GM12865 (cell line): Measurements from ENCODE around the gene SMAP2.

Experiments
- DNase-seq: peaks from one replicate; pipeline ENCODE4 v3.0.0; 2010; ENCODE audit warnings: low read depth
- H3K4me3 ChIP-seq: 2 replicates; pipeline ENCODE4 v1.5.1; 2011; ENCODE audit warnings: mild to moderate bottlenecking, low read depth, low read length, control low read depth
- TF ChIP-seq, protein P1 (sequence below): IDR thresholded peaks from 2 replicates; pipeline ENCODE4 v1.5.1; 2011; ENCODE audit warnings: low read length, control low read depth, low read depth, inconsistent platforms; ENCODE audit not compliant: insufficient read depth; ENCODE audit errors: missing control alignments

Gene SMAP2

DNA sequence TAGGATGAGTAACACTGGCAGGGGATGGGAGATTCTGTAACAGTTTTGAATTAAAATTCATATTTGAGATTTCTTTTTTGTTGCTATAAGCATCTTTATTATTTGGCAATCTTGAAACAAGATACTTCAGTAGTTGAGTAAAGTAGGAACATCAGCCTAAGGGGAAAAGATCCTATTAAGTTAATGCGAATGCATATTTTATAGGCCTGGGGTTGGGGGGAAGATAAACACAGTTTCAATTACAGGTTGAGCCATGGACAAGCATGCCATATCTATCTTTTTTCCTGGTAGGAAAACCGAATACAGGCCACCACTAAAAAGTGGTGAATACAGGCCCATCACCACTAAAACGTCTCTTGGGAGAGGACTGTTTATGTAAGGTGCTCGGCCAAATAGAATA, 32.3 kb downstream of the SMAP2 start:
- no peak overlapping the region for H3K4me3 ChIP-seq
- TF ChIP-seq, protein P1, sequence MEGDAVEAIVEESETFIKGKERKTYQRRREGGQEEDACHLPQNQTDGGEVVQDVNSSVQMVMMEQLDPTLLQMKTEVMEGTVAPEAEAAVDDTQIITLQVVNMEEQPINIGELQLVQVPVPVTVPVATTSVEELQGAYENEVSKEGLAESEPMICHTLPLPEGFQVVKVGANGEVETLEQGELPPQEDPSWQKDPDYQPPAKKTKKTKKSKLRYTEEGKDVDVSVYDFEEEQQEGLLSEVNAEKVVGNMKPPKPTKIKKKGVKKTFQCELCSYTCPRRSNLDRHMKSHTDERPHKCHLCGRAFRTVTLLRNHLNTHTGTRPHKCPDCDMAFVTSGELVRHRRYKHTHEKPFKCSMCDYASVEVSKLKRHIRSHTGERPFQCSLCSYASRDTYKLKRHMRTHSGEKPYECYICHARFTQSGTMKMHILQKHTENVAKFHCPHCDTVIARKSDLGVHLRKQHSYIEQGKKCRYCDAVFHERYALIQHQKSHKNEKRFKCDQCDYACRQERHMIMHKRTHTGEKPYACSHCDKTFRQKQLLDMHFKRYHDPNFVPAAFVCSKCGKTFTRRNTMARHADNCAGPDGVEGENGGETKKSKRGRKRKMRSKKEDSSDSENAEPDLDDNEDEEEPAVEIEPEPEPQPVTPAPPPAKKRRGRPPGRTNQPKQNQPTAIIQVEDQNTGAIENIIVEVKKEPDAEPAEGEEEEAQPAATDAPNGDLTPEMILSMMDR = no peak
- no peak for DNase-seq

DNA sequence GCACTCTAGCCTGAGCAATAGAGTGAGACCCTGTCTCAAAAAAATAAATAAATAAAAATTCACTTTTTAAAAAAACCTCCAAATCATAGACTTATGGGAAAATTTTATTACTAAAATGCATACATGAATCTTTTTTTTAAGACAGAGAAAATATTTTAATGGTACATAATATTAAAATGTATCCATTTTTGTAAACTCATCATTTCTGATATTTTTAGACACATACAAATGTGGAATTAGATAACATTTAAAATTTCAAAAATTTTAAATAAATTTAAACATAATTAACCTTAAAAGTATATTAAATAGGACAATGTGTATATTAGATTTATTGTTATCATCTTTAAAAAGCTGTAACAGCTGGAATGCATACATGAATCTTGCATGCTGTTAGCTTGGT, 33.9 kb downstream of the SMAP2 start:
- no peak for DNase-seq
- TF ChIP-seq, protein P1 = no peak
- H3K4me3 ChIP-seq = no peak overlapping the region

DNA sequence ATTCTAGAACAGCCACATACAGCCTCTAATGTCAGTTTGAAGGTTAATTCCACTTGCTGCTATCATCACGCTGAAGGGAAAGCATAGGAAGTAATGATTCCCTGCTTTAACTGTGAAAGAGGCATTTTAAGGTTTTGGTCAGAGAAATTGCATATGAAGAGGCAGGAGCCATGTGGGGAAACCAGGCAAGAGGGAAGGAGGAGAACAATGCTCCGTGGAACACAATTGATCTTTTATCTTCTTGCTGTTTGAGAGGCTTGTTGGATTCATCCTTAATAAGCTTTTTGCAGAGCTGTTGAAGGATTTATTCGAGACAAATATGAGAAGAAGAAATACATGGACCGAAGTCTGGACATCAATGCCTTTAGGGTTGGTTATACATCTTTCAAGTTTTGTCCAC, 35.9 kb downstream of the SMAP2 start:
- TF ChIP-seq, protein P1 = no peak
- no peak overlapping the region for H3K4me3 ChIP-seq
- DNase-seq = no peak

DNA sequence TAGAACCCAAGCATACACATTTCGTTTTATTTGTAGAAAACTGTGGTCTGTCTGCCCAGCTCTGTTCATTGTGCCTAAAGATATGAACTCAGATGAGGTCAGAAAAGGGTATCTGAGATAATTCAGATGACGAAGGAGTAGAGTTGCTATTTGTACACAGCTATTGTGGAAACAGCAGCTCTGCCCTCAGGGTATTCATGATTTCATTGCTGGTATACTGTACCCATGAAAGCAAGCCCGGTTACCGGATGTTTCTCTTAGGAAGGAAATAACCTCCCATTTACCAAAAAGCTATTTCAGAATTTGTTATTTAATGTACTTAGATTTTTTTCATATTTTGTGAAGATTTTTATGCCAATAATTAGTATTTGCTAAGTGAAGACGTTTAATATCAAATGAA, 37.8 kb downstream of the SMAP2 start:
- no peak for DNase-seq
- no peak overlapping the region for H3K4me3 ChIP-seq

DNA sequence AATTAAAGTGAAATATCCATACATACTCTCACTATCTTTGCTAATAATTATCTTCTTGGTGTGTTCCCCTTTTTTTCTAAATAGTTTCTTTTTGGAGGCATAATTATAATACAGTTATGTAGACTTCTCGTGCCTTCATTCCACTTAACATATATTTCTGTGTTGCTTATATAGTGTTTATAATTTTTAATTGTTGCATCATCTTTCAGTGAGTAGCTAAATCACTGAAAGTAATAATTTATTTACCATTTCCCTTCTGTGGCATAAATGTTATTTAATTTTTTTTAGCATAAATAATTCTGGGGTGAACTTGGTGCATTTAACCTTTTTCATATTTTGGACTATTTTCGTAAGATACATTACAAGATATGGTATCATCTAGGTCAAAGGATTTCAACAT, 38.3 kb downstream of the SMAP2 start:
- DNase-seq = no peak
- H3K4me3 ChIP-seq = no peak overlapping the region
- TF ChIP-seq, protein P1 = no peak

More for the DNA sequence above, 37.8 kb downstream of the SMAP2 start:
- TF ChIP-seq, protein P1 = no peak

DNA sequence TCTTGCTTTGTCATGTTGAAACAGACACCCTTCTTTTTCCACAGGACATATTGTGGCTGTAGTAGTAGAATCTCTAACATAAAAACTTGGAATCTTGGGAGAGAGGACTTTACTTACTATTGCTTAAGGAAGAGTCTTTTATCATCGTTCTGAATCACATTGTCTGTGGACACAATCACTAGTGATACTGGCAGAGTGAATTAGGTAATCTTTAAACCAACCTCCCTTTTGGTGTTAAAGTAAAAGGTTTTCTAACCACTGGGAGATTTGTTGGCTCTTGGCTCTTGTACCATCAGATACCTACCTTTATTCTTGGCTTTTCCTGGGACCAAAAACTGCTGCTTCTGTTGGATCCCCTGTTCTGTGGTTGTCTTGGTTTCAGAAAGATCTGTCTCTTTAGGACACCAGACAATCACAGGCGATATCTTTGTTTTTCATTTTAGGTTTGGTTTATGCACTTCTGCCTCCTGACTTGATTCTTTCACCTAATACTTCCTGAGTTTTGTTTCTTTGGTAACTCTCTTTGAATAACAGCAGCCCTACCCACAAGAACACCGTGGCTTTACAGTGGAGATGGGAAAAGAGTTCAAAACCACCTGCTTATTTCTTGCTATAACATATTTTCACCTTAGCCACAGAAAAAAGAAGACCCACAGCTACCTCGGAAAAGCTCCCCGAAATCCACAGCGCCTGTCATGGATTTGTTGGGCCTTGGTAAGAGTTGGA, 40.2 kb downstream of the SMAP2 start:
- TF ChIP-seq, protein P1 = no peak
- DNase-seq = no peak
- no peak overlapping the region for H3K4me3 ChIP-seq

DNA sequence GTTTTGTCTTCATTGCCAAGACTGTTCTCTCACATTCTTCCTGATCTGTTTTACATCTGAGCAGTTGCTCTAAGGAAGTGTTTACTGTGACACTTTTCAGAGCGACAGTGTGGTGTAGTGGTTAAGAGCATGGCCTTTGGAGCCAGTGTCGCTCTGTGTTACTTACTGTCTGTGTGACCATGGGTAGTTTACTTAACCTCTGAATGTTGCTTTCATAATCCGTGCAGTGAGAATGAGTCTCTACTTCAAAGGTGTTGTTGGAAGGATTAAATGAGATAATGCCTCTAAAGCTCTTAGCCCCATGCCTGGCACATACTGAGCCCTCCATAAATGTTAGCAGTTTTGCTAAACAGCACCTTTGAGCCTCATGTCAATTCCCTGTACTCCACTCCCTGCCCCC, 40.8 kb downstream of the SMAP2 start:
- no peak overlapping the region for H3K4me3 ChIP-seq
- DNase-seq = no peak
- TF ChIP-seq, protein P1 = no peak
